Kidney epithelial cell (primary cell): ENCODE data around the gene CXCL1. TPM values are rescaled to one million over a fixed set of nuclear protein-coding genes. Genes with fewer than 3 reads are reported as not detected.
A peak's percentile ranks its signal among the peaks of the same experiment; 100 is the strongest.

Experiments used
- DNase-seq: peaks from one replicate; pipeline ENCODE4 v3.0.0-alpha.2; 2010; ENCODE audit warnings: low read depth
- H3K27me3 ChIP-seq: 2 replicates; pipeline ENCODE4 v1.6.0; 2011; ENCODE audit warnings: low read length; ENCODE audit not compliant: control insufficient read depth, insufficient read depth
- H3K36me3 ChIP-seq: 2 replicates; pipeline ENCODE4 v1.5.1; 2011; ENCODE audit warnings: low read length; ENCODE audit not compliant: control insufficient read depth, insufficient read depth
- H3K4me3 ChIP-seq: 2 replicates; pipeline ENCODE4 v1.5.1; 2011; ENCODE audit warnings: low read depth, mild to moderate bottlenecking, control low read depth, low read length
- CTCF ChIP-seq: IDR thresholded peaks from 2 replicates; pipeline ENCODE4 v1.5.1; 2011; ENCODE audit warnings: mild to moderate bottlenecking, moderate library complexity, low read length, control low read depth, inconsistent platforms; ENCODE audit not compliant: insufficient read depth, poor library complexity, severe bottlenecking
- total RNA-seq: library from RNA; depleted of rRNA; stranded (reverse); fragments of >200 nt; gene quantifications from 2 replicates; pipeline ENCODE4 v1.2.3, GENCODE V29; 2015

The CXCL1 gene
- total RNA-seq, result 75.9 and 112 TPM in 2 replicates

GRCh38 chr4:73869130-73870055 is at the start of gene CXCL1:
CXCL1 (plus strand) TSS chr4:73869393; CDS start chr4:73869471, 78 bp downstream.
- Histone ChIP-seq H3K36me3 (no peaks in the 10 kb centered on the region), H3K4me3 (peak within 1 kb of the TSS; percentile 70), H3K27me3 (no peaks in the 10 kb centered on the region)
- no peak for DNase-seq
- peak; percentile 14 for TF ChIP-seq CTCF

- DNase-seq, result no peak
- no peaks in the 10 kb centered on the region for H3K36me3 ChIP-seq
- no peak for TF ChIP-seq CTCF
- H3K27me3 ChIP-seq, result no peaks in the 10 kb centered on the region
- H3K4me3 ChIP-seq, result no peak overlapping the region
Observed at GRCh38 chr4:73821325-73821724, 47.9 kb upstream of the CXCL1 start.

DNA sequence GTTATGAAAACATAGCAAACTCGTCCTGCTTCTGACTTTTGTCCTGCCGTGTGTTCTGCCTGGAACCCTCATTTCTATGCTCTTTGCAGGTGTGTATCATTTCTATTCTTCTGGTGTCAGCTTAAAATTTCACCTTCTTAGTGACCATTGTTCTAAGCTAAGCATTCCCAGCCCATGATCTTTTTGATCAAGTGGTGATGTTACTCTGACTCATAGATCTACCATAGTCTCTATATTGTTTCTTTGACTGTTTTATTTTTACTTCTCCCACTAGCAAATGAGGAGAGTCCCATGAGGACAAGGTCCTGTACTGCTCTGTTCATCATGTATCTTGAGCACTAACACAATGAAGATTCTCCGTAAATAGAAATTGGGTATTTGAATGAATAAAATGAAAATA is 46.8 kb upstream of the CXCL1 start:
- DNase-seq, result no peak
- no peak overlapping the region for H3K4me3 ChIP-seq
- no peak for TF ChIP-seq CTCF
- H3K36me3 ChIP-seq, result no peaks in the 10 kb centered on the region
- H3K27me3 ChIP-seq, result no peaks in the 10 kb centered on the region

GRCh38 chr4:73822812-73823504 is 46.2 kb upstream of the CXCL1 start:
- no peaks in the 10 kb centered on the region for H3K27me3 ChIP-seq
- H3K36me3 ChIP-seq, result no peaks in the 10 kb centered on the region
- no peak for TF ChIP-seq CTCF
- no peak for DNase-seq
- no peak overlapping the region for H3K4me3 ChIP-seq

DNA sequence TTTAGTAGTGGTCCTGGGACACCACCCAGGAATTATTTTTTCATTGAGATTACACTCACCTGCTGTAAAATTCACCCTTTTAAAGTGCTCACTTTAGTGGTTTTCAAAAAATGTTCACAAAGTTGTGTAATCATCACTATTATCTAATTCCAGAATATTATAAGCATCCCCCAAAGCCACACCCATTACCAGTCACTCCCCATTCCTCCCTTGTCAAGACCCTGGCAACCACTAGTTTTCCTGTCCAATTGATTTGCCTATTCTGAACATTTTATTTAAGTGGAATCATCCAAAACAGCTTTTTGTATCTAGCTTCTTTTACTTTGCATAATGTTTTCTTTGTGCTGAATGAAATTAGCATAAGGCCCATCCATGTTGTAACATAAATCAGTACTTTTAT is 45.4 kb upstream of the CXCL1 start:
- Histone ChIP-seq H3K36me3 (no peaks in the 10 kb centered on the region), H3K27me3 (no peaks in the 10 kb centered on the region), H3K4me3 (no peak overlapping the region)
- no peak for DNase-seq
- no peak for TF ChIP-seq CTCF
